Upper lobe of right lung (tissue), 1 donor: ENCODE measurements around the gene MYCT1. TPM values are rescaled to one million over a fixed set of nuclear protein-coding genes. Genes with fewer than 3 reads are reported as not detected.
"Not testable (repeated sequence)": the region's sequence is repeated elsewhere in the genome, so short reads cannot be mapped to it uniquely, and the experiment has no call there.

ENCODE experiments used
- ATAC-seq: fragments of 200-7000 bp; cut with Tn5 transposase; one replicate; pipeline ENCODE4 v1.9.1; 2020; ENCODE audit warnings: mild to moderate bottlenecking, moderate library complexity
- DNase-seq: peaks from one replicate; pipeline ENCODE4 v3.0.0-alpha.2; 2020
- H3K27ac ChIP-seq: fragments of 200-600 bp; one replicate; pipeline ENCODE4 v1.8.0; 2022
- H3K27me3 ChIP-seq: fragments of 200-600 bp; one replicate; pipeline ENCODE4 v1.8.0; 2022; ENCODE audit warnings: mild to moderate bottlenecking
- H3K36me3 ChIP-seq: fragments of 200-600 bp; one replicate; pipeline ENCODE4 v1.8.0; 2022
- H3K4me1 ChIP-seq: fragments of 200-600 bp; one replicate; pipeline ENCODE4 v1.8.0; 2022
- H3K4me3 ChIP-seq: fragments of 200-600 bp; one replicate; pipeline ENCODE4 v1.8.0; 2022; ENCODE audit warnings: mild to moderate bottlenecking
- H3K9me3 ChIP-seq: fragments of 200-600 bp; one replicate; pipeline ENCODE4 v1.8.0; 2022
- CTCF ChIP-seq: fragments of 200-600 bp; IDR thresholded peaks from one replicate; pipeline ENCODE4 v1.8.0; 2022; ENCODE audit warnings: antibody characterized with exemption
- intact Hi-C: fragments of 100-400 bp; cut with DNase I; formaldehyde crosslinking; loops from one replicate; pipeline ENCODE4 v1.11.0; 2022
- total RNA-seq: library from RNA; stranded (reverse); fragmentation: NEBNext Ultra II Directional; extraction: Animal tissue kit (Norgen Biotek cat#: 25700); gene quantifications from one replicate; pipeline ENCODE4 v1.2.1, GENCODE V29; 2021
- donor health status: DM: no; HTN: yes; CAD: no; lungs with severe emphysema.

The MYCT1 gene
- total RNA-seq, 1 donor from 2014 or later = 23.5 TPM

GRCh38 chr6:152673236-152673635 is 24.5 kb upstream of the MYCT1 start:
- no peak for DNase-seq
- H3K27me3 ChIP-seq = no peaks in the 10 kb centered on the region
- no peak for ATAC-seq
- TF ChIP-seq CTCF = no peak
- H3K9me3 ChIP-seq = no peaks in the 10 kb centered on the region
- H3K27ac ChIP-seq = no peak overlapping the region
- H3K36me3 ChIP-seq = no peaks in the 10 kb centered on the region
- no peak overlapping the region for H3K4me3 ChIP-seq
- intact Hi-C loops = no loop called here
- no peaks in the 10 kb centered on the region for H3K4me1 ChIP-seq

- intact Hi-C loops = no loop called here
- ATAC-seq = no peak
- Histone ChIP-seq H3K4me3 (no peak overlapping the region), H3K9me3 (no peaks in the 10 kb centered on the region), H3K27ac (no peak overlapping the region), H3K36me3 (no peaks in the 10 kb centered on the region), H3K27me3 (no peaks in the 10 kb centered on the region), H3K4me1 (no peaks in the 10 kb centered on the region)
- DNase-seq = no peak
- no peak for TF ChIP-seq CTCF
Observed at GRCh38 chr6:152680151-152680550, 17.5 kb upstream of the MYCT1 start.

GRCh38 chr6:152680879-152681517 is 16.7 kb upstream of the MYCT1 start:
- no peaks in the 10 kb centered on the region for H3K36me3 ChIP-seq
- ATAC-seq (no peak), DNase-seq (no peak)
- H3K27ac ChIP-seq = no peak overlapping the region
- H3K4me3 ChIP-seq = no peak overlapping the region
- no peak for TF ChIP-seq CTCF
- H3K4me1 ChIP-seq = no peaks in the 10 kb centered on the region
- no peaks in the 10 kb centered on the region for H3K27me3 ChIP-seq
- intact Hi-C loops = no loop called here
- H3K9me3 ChIP-seq = no peaks in the 10 kb centered on the region

- ATAC-seq (no peak), DNase-seq (no peak)
- no peaks in the 10 kb centered on the region for H3K4me1 ChIP-seq
- H3K9me3 ChIP-seq = no peaks in the 10 kb centered on the region
- H3K4me3 ChIP-seq = no peak overlapping the region
- no peak for TF ChIP-seq CTCF
- no peak overlapping the region for H3K27ac ChIP-seq
- no peaks in the 10 kb centered on the region for H3K36me3 ChIP-seq
- intact Hi-C loops = no loop called here
- H3K27me3 ChIP-seq = no peaks in the 10 kb centered on the region
Observed at GRCh38 chr6:152682141-152682540, 15.6 kb upstream of the MYCT1 start.

GRCh38 chr6:152682935-152683334 is 14.8 kb upstream of the MYCT1 start:
- DNase-seq, H3K27me3 ChIP-seq, H3K27ac ChIP-seq, intact Hi-C loops, H3K4me1 ChIP-seq, ATAC-seq, H3K36me3 ChIP-seq, H3K9me3 ChIP-seq, H3K4me3 ChIP-seq: not testable (repeated sequence)

DNA sequence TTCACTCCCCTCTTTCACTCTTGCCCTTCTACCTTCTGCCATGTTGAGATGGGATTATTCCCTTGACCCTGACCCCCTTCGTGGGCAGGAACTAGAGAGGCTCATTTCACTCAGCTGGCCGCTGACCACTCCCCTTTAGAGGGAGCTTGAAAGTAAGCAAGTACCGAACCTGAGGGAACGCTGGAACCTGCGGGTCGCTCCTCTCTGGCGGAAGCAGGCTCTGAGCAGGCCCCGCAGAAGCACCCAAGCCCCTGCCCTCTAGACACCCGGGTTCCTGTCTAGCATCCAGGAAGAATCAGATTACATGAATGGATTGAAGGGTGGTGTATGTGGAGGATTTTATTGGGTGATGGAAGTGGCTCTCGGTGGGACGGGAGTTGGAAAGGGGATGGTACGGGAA is 11.9 kb upstream of the MYCT1 start:
- intact Hi-C loops = no loop called here
- Histone ChIP-seq H3K4me3 (no peak overlapping the region), H3K27me3 (no peaks in the 10 kb centered on the region), H3K36me3 (no peaks in the 10 kb centered on the region), H3K9me3 (no peaks in the 10 kb centered on the region), H3K4me1 (no peaks in the 10 kb centered on the region), H3K27ac (no peak overlapping the region)
- DNase-seq = no peak
- ATAC-seq = no peak
- TF ChIP-seq CTCF = no peak
